IPS DF 4.7 (cell line): Measurements from ENCODE around the gene BAIAP2L2.
"Not testable (repeated sequence)": the region's sequence is repeated elsewhere in the genome, so short reads cannot be mapped to it uniquely, and the experiment has no call there.

Experiments
- DNase-seq: peaks from one replicate; pipeline ENCODE4 v3.0.0-alpha.2; 2013; ENCODE audit warnings: low spot score; ENCODE audit errors: extremely low read depth

BAIAP2L2 gene

DNA sequence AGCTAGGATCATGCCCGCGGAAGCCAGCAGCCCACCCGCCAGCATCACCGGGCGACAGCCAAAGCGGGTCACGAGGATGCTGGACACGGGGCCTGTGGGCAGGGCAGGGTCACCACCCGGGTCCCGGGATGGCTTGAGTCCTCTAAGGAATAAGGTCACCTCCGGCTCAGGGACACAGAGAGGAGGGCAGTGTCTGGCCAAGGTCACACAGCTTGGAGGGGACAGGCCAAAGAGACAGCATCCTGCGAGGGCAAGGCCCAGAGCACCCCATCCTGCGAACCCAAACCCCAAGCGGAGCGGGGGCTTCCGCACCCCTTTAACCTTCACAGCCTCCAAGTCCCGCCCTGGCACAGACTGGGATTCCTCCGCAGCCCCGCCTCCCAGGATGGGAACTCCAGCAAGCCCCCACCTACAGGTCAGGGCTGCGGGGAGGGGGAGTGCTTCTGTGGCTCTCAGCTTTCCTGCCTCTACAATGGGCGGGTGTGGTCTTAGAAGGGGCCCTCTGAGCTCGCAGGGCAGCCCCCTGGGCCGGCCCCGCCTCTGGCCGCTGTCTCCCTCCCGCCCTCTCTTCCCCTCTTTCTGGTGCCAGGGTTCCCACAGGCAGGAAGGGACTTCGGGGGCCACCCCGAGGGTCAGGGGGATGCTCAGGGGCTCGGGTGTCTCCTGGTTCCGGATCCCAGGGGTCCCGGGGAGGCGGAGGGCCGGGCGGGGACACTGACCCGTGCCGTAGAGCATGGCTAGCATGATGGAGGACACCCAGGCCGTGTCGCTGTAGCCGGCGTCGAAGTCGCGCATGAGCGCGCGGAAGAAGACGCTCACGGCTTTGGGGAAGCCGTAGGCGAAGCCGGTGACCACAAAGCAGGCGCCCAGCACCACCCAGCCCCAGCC, 28.3 kb downstream of the BAIAP2L2 start:
- DNase-seq: no peak

DNA sequence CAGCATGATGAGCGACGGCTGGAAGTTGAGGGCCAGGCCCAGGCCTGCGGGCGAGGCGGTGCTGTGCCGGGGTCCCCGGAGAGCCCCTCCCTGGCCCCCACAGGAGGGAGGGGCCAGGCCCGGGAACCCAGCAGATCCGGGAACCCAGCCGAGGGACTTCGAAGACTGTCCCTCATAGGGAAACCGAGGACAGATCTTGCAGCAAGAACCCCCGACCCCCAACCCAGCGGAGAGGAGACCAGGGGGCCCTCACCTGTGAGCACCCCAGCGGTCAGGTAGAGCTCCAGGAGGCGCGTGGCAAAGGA, 28.9 kb downstream of the BAIAP2L2 start:
- DNase-seq: no peak

DNA sequence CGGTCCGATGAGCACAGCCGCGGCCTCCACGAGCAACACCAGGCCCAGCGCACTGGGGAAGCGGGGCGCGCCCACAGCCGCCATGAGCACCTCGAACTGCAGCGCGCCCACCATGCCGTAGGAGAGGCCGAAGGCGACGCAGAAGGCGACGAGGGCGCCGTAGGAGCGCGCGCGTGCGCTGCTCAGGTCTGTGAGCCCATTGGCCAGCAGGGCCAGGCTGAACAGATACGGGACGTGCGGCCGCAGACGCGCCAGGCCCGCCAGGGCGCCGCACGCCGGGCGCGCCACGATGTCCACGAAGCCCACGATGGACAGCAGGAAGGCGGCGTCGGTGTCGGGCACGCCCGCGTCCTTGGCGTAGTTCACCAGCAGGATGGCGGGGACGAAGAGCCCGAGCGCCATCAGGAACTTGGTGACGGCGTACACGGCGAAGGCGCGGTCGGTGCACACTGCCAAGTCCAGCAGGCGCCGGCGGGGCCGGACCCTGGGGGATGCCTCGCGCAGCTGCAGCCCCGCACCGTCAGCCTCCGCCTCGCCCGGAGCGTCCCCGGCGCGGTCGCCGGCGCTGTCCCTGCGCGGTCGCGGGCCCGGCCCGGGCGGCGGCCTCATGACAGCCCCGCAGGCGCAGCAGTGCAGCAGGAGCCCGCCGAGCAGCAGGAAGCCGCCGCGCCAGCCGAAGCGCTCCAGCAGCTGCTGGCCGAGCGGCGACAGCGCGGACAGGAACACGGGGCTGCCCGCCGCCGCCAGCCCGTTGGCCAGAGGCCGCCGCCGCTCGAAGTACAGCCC, 29.4 kb downstream of the BAIAP2L2 start:
- no peak for DNase-seq

DNA sequence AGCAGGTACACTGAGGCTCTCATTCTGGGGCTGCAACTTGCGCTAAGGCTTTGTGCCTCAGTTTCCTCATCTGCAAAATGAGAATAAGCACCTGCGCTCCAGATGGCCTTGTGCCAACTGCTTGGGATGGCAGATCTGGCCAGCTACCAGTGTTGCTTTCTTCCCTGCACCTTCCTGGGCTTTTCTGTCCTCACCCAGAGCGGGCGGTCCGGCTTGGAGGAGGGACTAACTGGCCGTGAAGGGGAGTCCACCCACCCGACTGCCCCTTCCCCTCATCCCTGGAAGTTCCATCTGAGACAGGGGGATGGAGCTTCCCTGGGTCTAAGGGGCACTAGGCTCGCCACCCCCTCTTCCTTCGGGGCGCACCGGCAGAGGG, 30.0 kb downstream of the BAIAP2L2 start:
- DNase-seq: no peak

DNA sequence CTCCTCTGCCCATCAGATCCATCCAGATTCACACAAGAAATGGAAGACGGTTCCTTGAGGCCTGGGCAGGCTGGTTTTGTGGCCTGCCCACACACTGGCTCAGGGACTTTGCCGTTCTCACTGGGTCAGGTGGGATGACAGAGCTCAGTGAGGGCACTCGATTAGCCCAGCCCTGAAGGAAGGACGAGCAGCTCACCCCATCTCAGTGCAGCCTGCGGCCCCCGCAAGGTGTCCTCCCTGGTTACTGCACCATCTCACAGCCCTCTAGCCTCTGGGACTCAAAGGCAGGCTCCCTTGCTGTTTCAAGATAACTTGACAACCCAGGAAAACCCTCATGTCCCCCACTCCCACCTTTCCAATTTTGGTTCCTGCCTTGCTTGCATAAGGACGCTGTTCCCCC, 30.7 kb downstream of the BAIAP2L2 start:
- DNase-seq: no peak

DNA sequence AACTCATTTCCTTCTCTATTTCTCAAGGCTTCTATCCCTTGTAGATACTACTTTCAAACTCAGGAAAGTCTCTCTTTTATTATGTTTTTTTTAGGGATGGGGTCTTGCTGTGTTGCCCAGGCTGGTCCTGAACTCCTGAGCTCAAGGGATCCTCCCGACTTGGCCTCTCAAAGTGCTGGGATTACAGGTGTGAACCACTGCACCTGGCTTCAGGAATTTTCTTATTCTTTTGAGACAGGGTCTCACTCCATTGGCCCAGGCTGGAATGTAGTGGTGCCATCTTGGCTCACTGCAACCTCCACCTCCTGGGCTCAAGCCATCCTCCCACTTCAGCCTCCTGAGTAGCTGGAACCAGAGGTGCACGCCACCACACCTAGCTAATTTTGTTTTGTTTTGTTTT, 31.3 kb downstream of the BAIAP2L2 start:
- DNase-seq: not testable (repeated sequence)

DNA sequence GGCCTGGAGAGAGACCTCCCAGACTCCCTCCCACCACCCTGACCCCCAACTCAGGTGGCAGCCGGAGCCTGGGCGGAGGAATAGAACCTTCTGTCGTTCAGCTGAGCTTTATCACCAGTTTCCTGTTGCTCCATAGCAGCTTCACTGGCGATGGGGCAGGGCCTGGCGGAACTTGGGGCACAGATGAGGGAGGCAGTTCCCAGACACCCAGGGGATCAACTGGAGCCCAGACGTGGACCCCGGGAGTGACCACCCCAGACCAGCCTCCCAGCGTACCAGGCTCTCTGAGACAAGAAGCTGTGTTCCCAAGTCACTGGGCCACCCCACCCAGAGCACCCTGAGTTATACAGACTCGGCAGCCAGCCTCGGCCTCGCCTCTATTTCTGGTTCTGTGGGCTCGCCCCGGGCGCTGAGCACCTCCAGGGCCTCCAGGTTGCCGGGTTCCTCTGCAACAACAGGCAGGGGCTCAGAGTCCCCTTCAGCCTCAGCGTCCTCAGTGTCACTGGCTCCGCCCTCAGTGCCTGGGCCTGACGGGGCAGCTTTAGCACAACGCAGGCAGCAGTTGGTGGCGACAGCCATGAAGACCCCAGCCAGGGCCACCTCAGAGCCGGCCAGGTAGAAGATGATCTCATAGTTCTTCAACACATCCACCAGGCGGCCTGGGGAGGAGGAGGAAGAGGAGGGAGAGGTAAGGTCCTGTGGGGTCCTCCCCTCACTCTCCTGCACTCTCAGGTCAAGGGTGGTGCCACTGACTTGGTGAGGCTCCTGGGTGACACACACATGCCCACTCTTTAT, 32.2 kb downstream of the BAIAP2L2 start:
- DNase-seq: no peak

DNA sequence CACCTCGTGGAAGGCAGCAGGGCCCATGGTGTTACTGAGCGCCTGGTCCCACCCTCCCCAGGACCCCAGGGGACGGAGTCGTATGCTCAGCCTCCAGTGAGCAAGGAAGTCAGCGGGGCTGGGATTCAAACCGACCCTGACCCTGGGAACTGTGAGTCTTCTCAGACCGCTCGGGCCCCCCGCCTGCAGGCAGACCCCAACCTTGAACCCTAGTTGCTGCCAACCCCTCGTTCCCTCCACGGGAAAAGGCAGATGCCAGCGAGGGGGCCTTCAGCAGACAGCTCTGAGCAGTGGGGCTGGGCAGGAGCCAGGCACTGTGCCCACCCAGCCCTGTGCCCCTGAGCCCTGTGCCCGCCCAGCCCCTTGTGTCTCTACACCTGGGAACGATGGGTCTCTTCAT, 32.9 kb downstream of the BAIAP2L2 start:
- no peak for DNase-seq

DNA sequence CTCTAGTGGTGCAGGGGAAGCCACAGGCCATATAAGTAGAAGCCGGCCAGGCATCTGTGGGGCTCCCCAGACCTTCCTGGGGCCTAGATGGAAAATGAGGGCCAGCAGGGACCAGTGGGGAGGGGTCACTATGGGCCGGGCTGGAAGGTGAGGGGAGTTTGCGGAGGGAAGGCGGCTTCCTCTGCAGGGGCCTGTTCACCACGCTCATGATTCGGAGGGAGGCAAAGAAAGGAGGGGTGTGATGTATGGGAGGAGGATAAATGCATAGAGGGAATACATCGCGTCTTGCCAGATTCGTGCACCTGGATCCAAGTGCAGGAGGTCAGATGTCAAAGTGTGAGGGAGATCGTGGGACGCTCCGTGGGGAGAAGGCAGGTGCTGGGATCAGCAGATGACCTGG, 33.4 kb downstream of the BAIAP2L2 start:
- no peak for DNase-seq

DNA sequence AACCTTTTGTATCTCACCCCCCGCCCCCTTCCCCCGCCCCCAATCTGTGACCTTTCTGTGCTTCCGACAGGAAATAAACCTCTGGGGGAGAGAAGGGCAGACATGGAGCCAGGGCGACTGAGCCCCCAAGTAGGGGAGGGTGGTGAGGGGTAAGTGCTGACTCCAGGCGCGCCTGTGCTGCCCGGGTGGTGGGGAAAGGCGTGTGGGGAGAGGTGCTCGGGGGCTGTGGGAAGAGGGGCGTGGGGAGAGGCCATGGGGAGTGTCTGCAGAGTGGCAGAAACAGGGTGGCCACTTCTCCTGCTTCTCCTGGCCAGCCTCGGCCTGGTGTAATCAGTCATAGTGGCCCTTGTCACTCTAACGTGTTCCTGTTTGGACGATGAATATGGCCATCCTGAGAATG, 34.5 kb downstream of the BAIAP2L2 start:
- DNase-seq: no peak

DNA sequence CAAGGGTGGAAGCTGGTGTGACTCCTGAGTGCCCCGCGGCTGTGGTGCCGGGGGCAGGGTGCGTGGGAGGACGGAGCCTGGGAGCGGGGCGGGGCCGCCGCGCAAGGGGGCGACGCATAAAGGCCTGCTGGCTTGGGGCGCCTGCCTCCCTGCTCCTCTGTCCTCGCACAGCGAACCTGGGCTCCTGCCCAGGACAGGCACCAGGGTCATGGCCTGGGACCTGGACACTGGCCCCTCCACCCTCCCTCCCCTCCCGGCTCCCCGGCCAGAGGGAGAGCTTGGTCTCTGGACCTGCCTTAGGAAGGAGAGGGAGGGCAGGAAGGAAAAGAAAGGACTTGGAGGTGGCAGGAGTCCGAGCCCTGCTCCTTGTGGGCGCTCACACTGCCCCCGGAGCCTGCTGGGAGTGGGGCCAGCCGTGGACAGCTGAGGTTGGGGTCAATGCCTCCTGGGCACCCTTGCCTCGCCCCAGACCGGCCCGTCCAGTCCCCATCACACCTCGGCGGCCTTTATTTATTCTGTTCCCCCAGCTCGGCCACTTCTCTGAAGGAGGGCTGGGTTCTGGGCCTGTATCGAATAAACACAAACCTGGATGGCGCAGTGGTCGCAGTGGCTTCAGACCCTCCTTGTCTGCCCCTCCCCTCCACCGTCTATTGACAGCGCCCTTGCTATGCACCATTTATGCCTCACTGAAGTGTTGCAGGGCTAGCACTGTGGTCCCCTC, 35.2 kb downstream of the BAIAP2L2 start:
- DNase-seq: no peak

DNA sequence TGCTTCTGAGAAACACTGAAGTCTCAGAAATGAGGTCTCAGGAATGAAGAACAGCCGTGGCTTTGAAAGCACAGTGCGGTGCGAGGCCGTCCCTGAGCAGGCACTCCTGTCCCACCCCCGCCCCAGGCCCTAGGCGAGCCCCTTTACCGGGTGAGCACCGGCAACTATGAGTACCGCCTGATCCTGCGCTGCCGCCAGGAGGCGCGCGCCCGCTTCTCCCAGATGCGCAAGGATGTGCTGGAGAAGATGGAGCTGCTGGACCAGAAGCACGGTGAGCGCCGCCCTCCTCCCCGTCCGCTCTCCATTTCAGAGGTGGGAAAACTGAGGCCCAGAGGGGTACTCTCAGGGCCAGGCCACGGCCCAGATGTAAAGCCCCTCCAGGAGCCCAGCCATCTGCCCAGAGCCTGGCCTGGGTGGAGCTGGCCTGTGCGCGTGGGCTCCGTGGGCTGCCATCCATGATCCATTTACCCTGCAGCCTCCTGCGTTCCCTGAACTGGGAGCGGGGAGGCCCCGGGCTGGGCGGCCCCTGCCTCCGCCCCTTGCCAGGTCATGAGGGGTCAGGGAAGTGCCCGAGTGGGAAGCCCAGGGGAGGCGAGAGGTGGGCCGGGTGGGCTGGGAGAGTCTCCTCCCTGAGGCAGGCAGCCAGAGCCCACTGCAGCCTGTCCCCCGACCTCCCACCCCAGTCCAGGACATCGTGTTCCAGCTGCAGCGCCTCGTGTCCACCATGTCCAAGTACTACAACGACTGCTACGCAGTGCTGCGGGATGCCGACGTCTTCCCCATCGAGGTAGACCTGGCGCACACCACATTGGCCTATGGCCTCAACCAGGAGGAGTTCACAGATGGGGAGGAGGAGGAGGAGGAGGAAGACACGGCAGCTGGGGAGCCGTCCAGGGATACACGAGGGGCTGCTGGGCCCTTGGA, 36.0 kb downstream of the BAIAP2L2 start:
- no peak for DNase-seq

DNA sequence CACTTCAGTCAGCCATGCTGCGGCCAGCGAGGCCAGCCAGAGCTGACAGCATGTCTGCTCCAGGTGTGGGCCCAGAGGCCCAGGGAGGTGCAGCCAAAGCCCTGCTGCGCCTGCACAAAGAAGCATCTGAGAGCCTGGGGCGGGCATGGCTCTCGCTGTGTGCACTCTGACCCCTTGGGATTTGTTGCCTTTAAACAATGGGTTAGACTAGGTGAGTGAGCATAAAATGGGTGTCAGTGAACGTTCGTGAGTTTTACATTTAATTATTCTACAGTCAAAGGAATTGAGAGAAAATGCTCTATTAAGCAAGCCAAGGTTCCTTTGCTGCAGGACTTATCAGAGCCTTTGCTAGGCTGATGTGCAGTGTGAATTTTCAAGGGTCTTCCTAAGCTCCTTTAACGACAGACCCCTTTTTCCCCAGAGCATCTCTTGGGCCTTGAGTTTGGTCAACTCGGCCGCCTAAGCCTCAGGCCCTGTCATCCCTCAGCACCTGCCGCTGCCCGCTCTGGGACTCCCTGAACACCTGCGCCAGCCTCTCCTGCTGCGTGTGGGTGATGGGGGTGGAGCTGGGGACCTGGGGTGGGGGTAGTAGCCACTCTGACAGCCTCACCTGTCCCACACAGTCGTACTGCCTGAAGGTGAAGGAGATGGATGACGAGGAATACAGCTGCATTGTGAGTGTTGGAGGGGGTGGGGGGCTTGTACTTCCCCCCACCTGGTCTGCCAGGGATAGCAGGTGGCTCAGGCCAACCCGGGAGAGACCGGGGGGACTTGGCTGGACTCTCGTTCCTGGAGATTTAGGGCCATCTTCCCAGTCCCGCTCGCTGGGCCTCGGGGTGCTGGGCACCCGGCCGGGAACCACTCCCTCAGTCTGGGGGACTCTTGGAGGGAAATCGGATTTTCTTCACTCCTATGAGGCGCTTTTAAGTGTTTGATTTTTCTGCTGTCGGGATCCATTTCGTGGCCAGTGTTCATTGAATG, 37.0 kb downstream of the BAIAP2L2 start:
- DNase-seq: no peak

DNA sequence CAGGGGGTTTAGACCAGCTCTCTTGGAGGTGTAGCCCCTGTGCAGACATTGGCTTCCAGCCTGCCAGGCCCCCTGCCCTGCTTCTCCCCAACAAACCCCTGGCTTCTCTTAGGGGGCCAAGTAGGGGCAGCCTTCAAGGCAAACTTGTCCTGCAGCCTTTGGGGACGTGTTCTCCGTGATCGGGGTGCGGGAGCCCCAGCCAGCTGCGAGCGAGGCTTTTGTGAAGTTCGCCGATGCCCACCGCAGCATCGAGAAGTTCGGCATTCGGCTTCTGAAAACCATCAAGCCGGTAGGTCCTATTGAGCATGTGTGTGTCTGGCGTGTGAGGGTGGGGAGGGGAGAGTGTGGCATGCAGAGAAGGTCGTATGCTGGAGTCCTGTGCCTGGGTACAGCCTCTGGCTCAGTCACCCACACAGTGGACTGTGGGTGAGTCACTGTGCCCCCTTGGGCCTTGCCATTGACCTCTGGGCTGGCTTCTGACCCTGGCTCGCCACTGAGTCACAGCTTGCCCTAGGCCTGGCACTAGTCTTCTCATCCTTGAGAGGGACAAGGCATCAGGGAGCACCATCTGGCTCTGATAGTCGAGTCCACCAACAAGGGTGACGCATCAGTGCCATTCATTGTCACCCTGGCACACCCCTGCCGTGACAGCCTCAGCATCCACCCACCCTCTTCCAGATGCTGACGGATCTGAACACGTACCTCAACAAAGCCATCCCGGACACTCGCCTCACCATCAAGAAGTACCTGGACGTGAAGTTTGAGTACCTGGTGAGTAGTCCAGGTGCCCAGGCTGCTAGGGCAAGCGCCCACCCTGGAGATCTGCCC, 37.9 kb downstream of the BAIAP2L2 start:
- no peak for DNase-seq

DNA sequence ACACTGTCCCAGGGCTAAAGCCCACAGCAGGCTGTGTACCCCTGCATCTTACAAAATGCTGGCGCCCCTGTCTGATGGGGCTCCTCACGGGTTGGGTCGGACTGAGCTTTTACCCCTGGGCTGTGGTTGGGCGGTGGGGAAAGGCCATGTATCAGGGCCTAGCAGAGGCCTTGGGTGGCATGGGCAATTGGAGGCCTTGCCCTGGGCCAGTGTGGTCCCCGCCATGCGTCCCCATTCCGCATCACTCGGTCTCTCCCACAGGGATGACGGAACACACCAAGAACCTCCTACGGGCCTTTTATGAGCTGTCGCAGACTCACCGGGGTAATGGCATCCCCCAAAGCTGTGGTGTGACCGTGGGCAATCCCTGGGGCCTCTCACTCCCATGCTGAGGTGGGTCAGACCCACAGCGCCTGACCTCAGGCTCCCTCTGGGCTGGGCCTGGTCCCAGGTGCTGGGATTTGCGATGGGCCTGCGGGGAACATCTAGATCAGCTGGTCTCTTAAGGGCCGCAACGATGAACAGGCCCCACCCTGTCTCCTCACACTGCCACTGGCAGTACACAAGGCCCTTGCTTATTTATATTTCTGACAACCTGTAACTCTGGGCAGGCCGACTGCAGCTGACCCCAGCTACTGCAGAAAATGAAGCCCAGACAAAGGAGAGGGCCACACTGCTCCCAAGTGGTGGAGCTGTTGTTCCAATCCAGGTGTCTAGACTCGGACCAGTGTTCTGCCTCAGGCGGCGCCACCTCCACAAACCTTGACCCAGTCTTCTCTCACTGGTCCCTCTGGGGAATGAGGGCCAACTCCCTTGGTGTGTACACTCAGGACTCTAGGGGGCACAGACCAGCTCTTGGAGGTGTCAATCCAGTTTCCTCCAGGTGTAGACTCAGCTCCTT, 38.8 kb downstream of the BAIAP2L2 start:
- no peak for DNase-seq

DNA sequence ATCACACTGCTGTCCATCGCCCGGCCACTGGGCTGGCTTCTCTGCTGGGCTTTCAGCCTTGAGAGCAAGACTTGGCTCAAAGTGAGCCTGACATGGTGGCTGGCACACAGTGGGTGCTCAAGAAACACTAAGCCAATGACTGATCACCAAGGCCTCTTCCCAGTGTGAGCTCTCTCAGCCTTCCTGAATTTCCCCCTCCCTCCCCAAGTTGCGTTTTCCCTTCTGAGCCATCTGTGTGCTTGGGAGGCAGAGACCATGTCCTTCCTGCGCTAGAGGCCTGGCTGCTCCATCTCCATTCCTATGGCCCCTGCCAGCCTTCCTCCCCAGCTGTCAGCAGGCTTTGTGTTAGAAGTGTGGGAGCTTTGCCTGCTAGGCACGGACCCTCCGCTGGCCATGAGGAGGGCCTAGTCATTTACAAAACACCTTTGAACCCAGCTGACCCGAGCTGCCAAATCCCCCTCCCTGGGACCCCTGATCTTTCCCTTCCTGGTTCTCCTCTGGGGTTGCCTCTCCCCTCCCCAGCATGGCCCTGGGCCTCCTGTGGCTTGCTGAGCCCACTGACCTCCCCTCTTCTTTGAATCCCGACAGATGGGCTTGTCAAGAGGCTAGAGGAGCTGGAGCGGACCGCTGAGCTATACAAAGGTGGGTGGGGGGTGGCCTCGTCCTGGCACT, 40.1 kb downstream of the BAIAP2L2 start:
- no peak for DNase-seq
